IPS DF 6.9 (cell line): Measurements from ENCODE around the gene VGF.

Source experiments
- DNase-seq: peaks from one replicate; pipeline ENCODE4 v3.0.0-alpha.2; 2013; ENCODE audit warnings: low read depth, low spot score
- H3K27ac ChIP-seq: one replicate; pipeline ENCODE4 v1.5.1; 2013; ENCODE audit warnings: low read length, control low read depth
- H3K27me3 ChIP-seq: 2 replicates; pipeline ENCODE4 v1.6.1; 2013; ENCODE audit warnings: mild to moderate bottlenecking, low read length; ENCODE audit not compliant: control insufficient read depth, insufficient read depth
- H3K36me3 ChIP-seq: 2 replicates; pipeline ENCODE4 v1.6.1; 2013; ENCODE audit warnings: low read length; ENCODE audit not compliant: control insufficient read depth, insufficient read depth
- H3K4me1 ChIP-seq: 2 replicates; pipeline ENCODE4 v1.6.1; 2013; ENCODE audit warnings: low read length; ENCODE audit not compliant: control insufficient read depth, insufficient read depth
- H3K4me3 ChIP-seq: 2 replicates; pipeline ENCODE4 v1.5.1; 2013; ENCODE audit warnings: mild to moderate bottlenecking, low read length
- H3K9me3 ChIP-seq: 2 replicates; pipeline ENCODE4 v1.6.1; 2013; ENCODE audit warnings: low read length, inconsistent platforms; ENCODE audit not compliant: control insufficient read depth, insufficient read depth
- WGBS: extraction: QIAGEN DNeasy Blood & Tissue Kit; methylation state at CpG from one replicate; pipeline ENCODE4 v1.1.7; 2013; ENCODE audit warnings: mixed read lengths, missing lambda C conversion rate; ENCODE audit not compliant: insufficient read length, insufficient coverage; 5-methylcytosine and 5-hydroxymethylcytosine counted together

The VGF gene

DNA sequence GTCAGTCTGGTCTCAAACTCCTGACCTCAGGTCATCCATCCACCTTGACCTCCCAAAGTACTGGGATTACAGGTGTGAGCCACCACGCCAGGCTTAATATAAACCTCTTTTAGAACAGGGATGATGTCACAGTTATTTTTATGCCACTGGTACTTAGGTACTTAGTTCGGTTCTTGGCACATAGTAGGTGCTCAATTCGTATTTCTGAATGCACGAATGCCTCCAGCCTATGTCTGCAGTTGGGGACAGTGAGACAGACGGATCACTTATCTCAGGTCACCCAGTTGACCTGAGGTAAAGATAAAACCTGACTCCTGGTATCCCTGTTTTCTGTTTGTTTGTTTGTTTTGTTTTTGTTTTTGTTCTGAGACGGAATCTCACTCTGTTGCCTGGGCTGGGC, 20.8 kb upstream of the VGF start:
- DNase-seq = no peak
- H3K4me1 ChIP-seq = peaks cover 2% of the 10 kb centered on the region; the same call in 1 of the 2 replicates

GRCh38 chr7:101185258-101185839, 20.0 kb upstream of the VGF start:
- Histone ChIP-seq H3K36me3 (no peaks in the 10 kb centered on the region), H3K4me3 (no peak overlapping the region), H3K27me3 (peaks cover 3% of the 10 kb centered on the region; the same call in 1 of the 2 replicates), H3K9me3 (no peaks in the 10 kb centered on the region), H3K4me1 (peaks cover 3% of the 10 kb centered on the region; the same call in 1 of the 2 replicates), H3K27ac (no peak overlapping the region)
- DNase-seq = no peak
- WGBS = no CpG with 5 or more reads among the region's 5 CpGs

More for the DNA sequence above, 20.8 kb upstream of the VGF start:
- Histone ChIP-seq H3K36me3 (no peaks in the 10 kb centered on the region), H3K27me3 (no peaks in the 10 kb centered on the region), H3K4me3 (no peak overlapping the region), H3K9me3 (no peaks in the 10 kb centered on the region), H3K27ac (no peak overlapping the region)
- no CpG with 5 or more reads among the region's 6 CpGs for WGBS

DNA sequence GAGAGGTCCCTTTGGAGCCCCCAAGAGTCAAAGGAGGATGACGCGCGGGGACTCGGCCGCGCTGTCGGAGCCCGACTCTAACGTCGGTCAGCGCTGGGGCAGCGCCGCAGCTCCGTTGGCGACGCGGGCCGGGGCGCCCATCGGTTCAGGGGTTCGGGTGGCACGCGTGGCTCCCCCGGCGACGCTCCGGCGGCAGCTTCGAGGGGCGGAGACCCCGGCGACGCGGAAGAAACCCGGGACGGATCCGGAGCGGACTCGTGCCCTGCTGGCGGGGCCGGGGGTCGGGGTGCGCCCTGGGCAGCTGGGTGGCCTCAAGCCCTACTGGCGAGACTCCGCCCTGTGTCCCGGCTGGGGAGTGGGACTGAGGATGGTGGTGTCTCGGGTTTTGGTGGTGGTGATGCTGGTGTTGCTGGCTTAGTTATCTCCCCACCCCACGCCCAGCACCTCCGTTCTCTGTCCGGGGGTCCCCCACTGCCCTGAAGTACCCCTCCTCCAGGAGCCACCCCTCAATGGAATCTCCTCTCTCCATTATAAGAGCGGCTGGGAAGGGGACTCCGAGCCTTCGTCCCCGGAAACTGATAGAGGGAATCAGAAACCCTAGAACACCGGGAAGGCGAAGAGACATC, 14.9 kb upstream of the VGF start, which contains the start of gene NAT16:
Gene NAT16 (minus strand): TSS at position 164 of the 626 bp plus-strand sequence. CDS start 5,486 bp downstream, outside the sequence.
- DNase-seq = no peak
- H3K27me3 ChIP-seq = peaks cover 18% of the 10 kb centered on the region
- no CpG with 5 or more reads among the region's 56 CpGs for WGBS

DNA sequence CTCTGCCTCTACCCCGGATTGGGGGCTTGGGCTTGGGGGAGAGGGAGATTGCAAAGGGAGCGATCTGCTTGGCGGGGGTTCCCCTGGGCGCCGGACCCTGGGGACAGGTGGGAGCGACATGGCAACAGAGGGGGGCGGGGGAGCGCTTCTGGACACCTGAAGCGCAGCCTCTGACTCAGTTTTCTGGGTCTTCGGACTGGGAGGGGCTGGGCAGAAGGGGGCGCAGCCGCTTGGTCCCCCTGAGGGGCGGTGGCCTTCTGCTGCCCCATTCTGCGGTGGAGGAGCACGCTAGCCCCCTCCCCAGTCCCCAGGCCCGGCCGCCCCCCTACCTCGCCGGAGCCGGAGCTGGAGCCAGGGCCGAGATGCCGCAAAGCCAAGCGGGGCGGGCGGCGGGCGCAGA, 14.3 kb upstream of the VGF start:
- H3K4me3 ChIP-seq = peak overlapping the region; percentile 62; the same call in 1 of the 2 replicates
- H3K36me3 ChIP-seq = peaks cover 3% of the 10 kb centered on the region; the same call in 1 of the 2 replicates
- H3K9me3 ChIP-seq = no peaks in the 10 kb centered on the region
- H3K27ac ChIP-seq = no peak overlapping the region
- DNase-seq = no peak
- no CpG with 5 or more reads among the region's 27 CpGs for WGBS
- peaks cover 3% of the 10 kb centered on the region; the same call in 1 of the 2 replicates for H3K4me1 ChIP-seq
- H3K27me3 ChIP-seq = peaks cover 18% of the 10 kb centered on the region

More for the DNA sequence above, 14.9 kb upstream of the VGF start, which contains the start of gene NAT16:
- Histone ChIP-seq H3K27ac (no peak within 1 kb of the TSS), H3K9me3 (no peaks in the 10 kb centered on the region), H3K36me3 (peaks cover 3% of the 10 kb centered on the region; the same call in 1 of the 2 replicates), H3K4me3 (peak within 1 kb of the TSS; percentile 62; the same call in 1 of the 2 replicates), H3K4me1 (peaks cover 3% of the 10 kb centered on the region; the same call in 1 of the 2 replicates)

DNA sequence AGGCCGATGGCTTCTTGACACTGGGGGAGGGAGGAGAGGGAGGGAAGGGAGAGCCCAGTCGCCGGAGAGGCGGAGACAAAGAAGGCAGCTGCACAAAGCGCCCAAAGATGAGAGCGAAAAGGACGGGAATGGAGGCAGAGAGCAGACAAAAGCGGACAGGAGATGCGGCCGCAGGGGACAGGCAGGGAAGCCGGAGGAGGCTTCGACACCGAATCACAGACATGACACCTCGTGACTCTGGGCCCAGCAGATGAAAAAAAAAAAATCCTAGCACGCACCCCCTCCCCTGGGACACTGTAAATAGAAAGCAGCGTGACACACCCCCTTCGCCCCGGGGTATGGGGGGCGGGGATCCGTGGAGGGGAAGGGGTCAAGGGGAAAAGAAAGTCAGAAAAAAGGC, 13.7 kb upstream of the VGF start:
- no peak overlapping the region for H3K27ac ChIP-seq
- H3K9me3 ChIP-seq = no peaks in the 10 kb centered on the region
- WGBS = no CpG with 5 or more reads among the region's 20 CpGs
- peak overlapping the region; percentile 62; the same call in 1 of the 2 replicates for H3K4me3 ChIP-seq
- DNase-seq = no peak
- peaks cover 18% of the 10 kb centered on the region for H3K27me3 ChIP-seq
- H3K36me3 ChIP-seq = peaks cover 3% of the 10 kb centered on the region; the same call in 1 of the 2 replicates
- peaks cover 3% of the 10 kb centered on the region; the same call in 1 of the 2 replicates for H3K4me1 ChIP-seq

- H3K9me3 ChIP-seq = no peaks in the 10 kb centered on the region
- H3K27me3 ChIP-seq = peaks cover 29% of the 10 kb centered on the region
- peaks cover 7% of the 10 kb centered on the region for H3K4me1 ChIP-seq
- WGBS = no CpG with 5 or more reads among the region's 2 CpGs
- no peak overlapping the region for H3K27ac ChIP-seq
- no peak for DNase-seq
- H3K4me3 ChIP-seq = no peak overlapping the region
- H3K36me3 ChIP-seq = peaks cover 3% of the 10 kb centered on the region; the same call in 1 of the 2 replicates
These were observed 12.3 kb upstream of the VGF start for GRCh38 chr7:101177644-101178043.

GRCh38 chr7:101175664-101176063, 10.3 kb upstream of the VGF start:
- H3K27me3 ChIP-seq = peaks cover 47% of the 10 kb centered on the region

DNA sequence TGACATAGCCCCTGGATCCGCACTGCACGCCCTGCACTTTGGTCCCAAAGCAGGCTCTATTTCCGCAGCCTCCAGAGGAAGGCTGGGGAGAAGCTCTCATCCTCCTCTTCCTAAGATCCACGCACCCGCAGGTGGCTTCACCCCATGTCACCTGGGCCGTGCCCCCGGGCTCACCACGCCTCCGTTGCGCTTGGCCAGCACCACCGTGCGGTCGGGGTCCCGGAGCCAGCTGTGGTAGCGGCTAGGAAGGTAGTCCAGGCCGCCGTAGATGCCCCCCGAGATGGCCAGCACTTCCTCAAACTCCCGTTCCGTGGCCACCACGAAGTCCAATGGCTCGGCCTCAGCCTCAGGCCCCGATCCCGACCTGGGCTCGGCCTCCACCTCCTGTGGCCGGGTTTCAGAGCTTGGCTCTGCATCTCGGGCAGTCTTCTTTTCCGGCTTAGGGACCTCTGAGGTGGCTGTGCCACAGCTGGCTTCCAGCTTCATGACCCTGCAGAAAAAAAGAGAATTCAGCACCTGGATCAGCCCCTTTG, 9.0 kb upstream of the VGF start:
- peaks cover 17% of the 10 kb centered on the region for H3K4me1 ChIP-seq
- no peaks in the 10 kb centered on the region; the same call in 1 of the 2 replicates for H3K36me3 ChIP-seq
- no peak for DNase-seq
- H3K4me3 ChIP-seq = peak overlapping the region; percentile 42; the same call in 1 of the 2 replicates
- peaks cover 54% of the 10 kb centered on the region for H3K27me3 ChIP-seq
- WGBS = no CpG with 5 or more reads among the region's 28 CpGs
- no peak overlapping the region for H3K27ac ChIP-seq
- no peaks in the 10 kb centered on the region for H3K9me3 ChIP-seq

More at GRCh38 chr7:101175664-101176063, 10.3 kb upstream of the VGF start:
- H3K9me3 ChIP-seq = no peaks in the 10 kb centered on the region
- no CpG with 5 or more reads among the region's 3 CpGs for WGBS
- peaks cover 12% of the 10 kb centered on the region for H3K4me1 ChIP-seq
- no peak overlapping the region for H3K27ac ChIP-seq
- no peak for DNase-seq
- no peak overlapping the region for H3K4me3 ChIP-seq
- peaks cover 3% of the 10 kb centered on the region; the same call in 1 of the 2 replicates for H3K36me3 ChIP-seq

DNA sequence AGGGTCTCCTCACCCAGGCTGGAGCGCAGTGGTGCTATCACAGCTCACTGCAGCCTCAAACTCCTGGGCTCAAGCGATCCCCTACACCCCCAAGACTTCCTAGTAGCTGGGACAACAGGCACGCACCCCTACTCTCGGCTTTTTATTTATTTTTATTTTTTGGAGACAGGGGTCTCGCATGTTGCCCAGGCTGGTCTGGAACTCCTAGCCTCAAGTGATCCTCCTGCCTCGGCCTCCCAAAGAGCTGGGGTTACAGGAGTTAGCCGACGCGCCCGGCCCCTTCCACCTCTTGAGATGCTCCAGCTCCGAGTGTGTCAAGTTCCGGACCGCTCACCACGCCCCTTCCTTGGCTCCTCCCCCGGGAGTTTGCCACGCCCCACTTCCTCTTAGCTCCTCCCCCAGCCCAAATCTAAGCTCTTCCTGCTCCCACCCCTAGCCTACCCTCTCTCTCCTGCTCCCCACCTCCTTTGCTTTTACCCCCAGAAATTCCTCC, 8.4 kb upstream of the VGF start:
- H3K27me3 ChIP-seq = peaks cover 58% of the 10 kb centered on the region
- no peaks in the 10 kb centered on the region for H3K9me3 ChIP-seq
- WGBS = no CpG with 5 or more reads among the region's 16 CpGs
- no peak for DNase-seq
- no peak overlapping the region for H3K27ac ChIP-seq
- H3K4me1 ChIP-seq = peaks cover 21% of the 10 kb centered on the region
- no peaks in the 10 kb centered on the region; the same call in 1 of the 2 replicates for H3K36me3 ChIP-seq
- H3K4me3 ChIP-seq = peak overlapping the region; percentile 42; the same call in 1 of the 2 replicates
